ENCODE data around the gene FAM83F. TPM values are rescaled to one million over a fixed set of nuclear protein-coding genes. Genes with fewer than 3 reads are reported as not detected.
A peak's percentile ranks its signal among the peaks of the same experiment; 100 is the strongest.

Gene FAM83F
- total RNA-seq, 1 experiment from 2014 or later = 43.1 TPM

- TF ChIP-seq ZNF425 (CRISPR knock-in tag; conservative IDR thresholded peaks at IDR 0.05) (no peak), ARID4B (CRISPR knock-in tag; IDR thresholded peaks at IDR 0.05; ENCODE audit: borderline replicate concordance) (0 out of 2 replicates have a peak, but pooled peaks have one; percentile 46), ATF2 (CRISPR knock-in tag; IDR thresholded peaks at IDR 0.05; ENCODE audit: borderline replicate concordance, low read depth) (no peak), ERG (CRISPR knock-in tag; IDR thresholded peaks at IDR 0.05) (no peak), SP1 (CRISPR knock-in tag; conservative IDR thresholded peaks at IDR 0.05) (peak; percentile 59; the same call in 1 of the 2 replicates), GRHL2 (CRISPR knock-in tag; IDR thresholded peaks at IDR 0.05; ENCODE audit: insufficient replicate concordance, severe bottlenecking) (no peak), NR2C2 (CRISPR knock-in tag; IDR thresholded peaks at IDR 0.05) (peak; percentile 55), HMGA2 (CRISPR knock-in tag; IDR thresholded peaks at IDR 0.05) (no peak), GABPB1 (CRISPR knock-in tag; IDR thresholded peaks at IDR 0.05) (no peak), NFE2L1 (CRISPR knock-in tag; IDR thresholded peaks at IDR 0.05) (0 out of 2 replicates have a peak, but pooled peaks have one; percentile 81), SOX15 (CRISPR knock-in tag; IDR thresholded peaks at IDR 0.05) (no peak)
These were observed at the start of gene FAM83F (continued) for GRCh38 chr22:39994566-39995392.

- Mint-ChIP-seq H3K9me3 (no peaks in the 10 kb centered on the region), H3K27ac (no peak overlapping the region), H3K27me3 (ENCODE audit: low read depth) (peaks cover 6% of the 10 kb centered on the region; the same call in 1 of the 2 replicates), H3K4me1 (peaks cover 60% of the 10 kb centered on the region), H3K4me3 (no peak overlapping the region), H3K36me3 (no peaks in the 10 kb centered on the region)
- ChIA-PET CTCF (interaction anchor here (1.4 to 5.1 kb wide), 2 partner anchors 12 to 79 kb away, joined by 7 to 68 read pairs; no protein-coding TSS in a partner anchor), POLR2A (interaction anchor here (0.5 kb wide), 1 partner anchor 38 kb away, joined by 5 read pairs; no protein-coding TSS in a partner anchor)
- no peak for DNase-seq (ENCODE audit: low spot score)
- ATAC-seq = no peak
- no peak for TF ChIP-seq SMAD4 (CRISPR knock-in tag; IDR thresholded peaks at IDR 0.05)
- TF ChIP-seq ZNF121 (CRISPR knock-in tag; IDR thresholded peaks at IDR 0.05) = no peak
- no peak for TF ChIP-seq HMGXB4 (CRISPR knock-in tag; IDR thresholded peaks at IDR 0.05)
- TF ChIP-seq GABPB1 (CRISPR knock-in tag; IDR thresholded peaks at IDR 0.05) = no peak
- no peak for TF ChIP-seq ZNF425 (CRISPR knock-in tag; conservative IDR thresholded peaks at IDR 0.05)
- TF ChIP-seq E2F1 (CRISPR knock-in tag; IDR thresholded peaks at IDR 0.05) = no peak
- no peak for TF ChIP-seq PREB (CRISPR knock-in tag; IDR thresholded peaks at IDR 0.05; ENCODE audit: borderline replicate concordance)
These were observed 48.6 kb upstream of the FAM83F start for GRCh38 chr22:39946126-39946502.

All from WTC11 (cell line).